Mammary epithelial cell (primary cell): ENCODE results near the gene GPC5.

Experiments
- CTCF ChIP-seq, 2 donors: IDR thresholded peaks in 1 of 2; conservative IDR thresholded peaks in 1 of 2; 2 replicates each; pipeline ENCODE4 v1.5.1; 2011 to 2012; ENCODE audit warnings: inconsistent platforms in 2 of 2, low read length in 2 of 2, mild to moderate bottlenecking in 2 of 2, control low read depth in 1 of 2, low read depth in 1 of 2; ENCODE audit not compliant: insufficient read depth in 1 of 2; ENCODE audit errors: extremely low read depth in 1 of 2
- EZH2 ChIP-seq: IDR thresholded peaks from 2 replicates; pipeline ENCODE4 v1.6.1; 2012; ENCODE audit warnings: low read length, inconsistent platforms, borderline replicate concordance

- TF ChIP-seq EZH2 (no peak), CTCF (conservative IDR thresholded peaks at IDR 0.05 in 1 of 2, IDR thresholded peaks at IDR 0.05 in 1 of 2; ENCODE audit: extremely low read depth in 1 of 2, insufficient read depth in 1 of 2, low read depth in 1 of 2, low read length in 2 of 2) (no peak)
Measured at GRCh38 chr13:92602560-92602959, 1204.1 kb downstream of the GPC5 start.
